HCT116 (cell line): ENCODE measurements around the gene CDK11B. TPM values are rescaled to one million over a fixed set of nuclear protein-coding genes. Genes with fewer than 3 reads are reported as not detected.
A peak's percentile ranks its signal among the peaks of the same experiment; 100 is the strongest.

Source experiments
- ATAC-seq: fragments of 200-7000 bp; cut with Tn5 transposase; 2 replicates; pipeline ENCODE4 v1.9.1; 2020; ENCODE audit warnings: mild to moderate bottlenecking, moderate library complexity
- BruUV-seq: library from RNA; stranded (reverse); fragments of 400-500 nt; replicated peaks from 2 replicates; lab custom pipeline; 2021; lab: Mats Ljungman, UMichigan
- CTCF ChIA-PET: fragments of 300-600 bp; sonication (Branson Sonifier 250); formaldehyde crosslinking; loops from one replicate; lab custom pipeline; 2021; ENCODE audit warnings: antibody characterized with exemption; lab: Charles Lee
- POLR2A ChIA-PET: fragments of 300-600, 350-600 bp; sonication (Branson Sonifier 250); formaldehyde crosslinking; loops from one replicate; lab custom pipeline; 2021; ENCODE audit warnings: antibody characterized with exemption; lab: Charles Lee
- RAD21 ChIA-PET, 2 experiments: fragments of 300-600 bp; sonication (Branson Sonifier 250); formaldehyde crosslinking; loops; one replicate each; lab custom pipeline; 2023; ENCODE audit warnings: low total read pairs in 2 of 2; ENCODE audit not compliant: uncharacterized antibody in 2 of 2, unreplicated experiment in 2 of 2, low non-redundant PET in 1 of 2; lab: Charles Lee
- DNase-seq: peaks from one replicate; pipeline ENCODE4 v3.0.0-alpha.2; 2010; ENCODE audit warnings: low read depth, low spot score
- H2AFZ ChIP-seq: fragments of 200-600 bp; shearing (Covaris generic), sonication (generic); 2 replicates; pipeline ENCODE4 v1.6.1; 2017; ENCODE audit warnings: low read depth, mixed run types, mixed read lengths, antibody characterized with exemption, low read length; ENCODE audit not compliant: poor library complexity, severe bottlenecking
- H3K27ac ChIP-seq: 2 replicates; pipeline ENCODE4 v1.5.1; 2012; ENCODE audit warnings: low read depth, low read length
- H3K27me3 ChIP-seq: fragments of 200-600 bp; sonication (generic); 2 replicates; pipeline ENCODE4 v1.6.1; 2016; ENCODE audit warnings: mixed run types, low read length, mixed read lengths; ENCODE audit not compliant: insufficient read depth
- H3K36me3 ChIP-seq, 2 experiments: fragments of 200-500 bp in 1 of 2; fragments of 200-600 bp in 1 of 2; sonication (Bioruptor generic) in 1 of 2; sonication (generic) in 1 of 2; 2 replicates each; pipeline versions ENCODE4 v1.5.1 to v1.6.1; 2014 to 2016; ENCODE audit warnings: low read length in 2 of 2, inconsistent platforms in 1 of 2, mixed read lengths in 1 of 2, mixed run types in 1 of 2; ENCODE audit not compliant: insufficient read depth in 2 of 2, control insufficient read depth in 1 of 2
- H3K4me1 ChIP-seq, 2 experiments: fragments of 200-600 bp in 1 of 2; sonication (generic) in 1 of 2; 2 replicates each; pipeline versions ENCODE4 v1.5.1 to v1.6.1; 2012 to 2017; ENCODE audit warnings: low read length in 2 of 2, inconsistent platforms in 1 of 2, mild to moderate bottlenecking in 1 of 2, mixed read lengths in 1 of 2, mixed run types in 1 of 2, moderate library complexity in 1 of 2; ENCODE audit not compliant: insufficient read depth in 2 of 2, control insufficient read depth in 1 of 2
- H3K4me2 ChIP-seq: fragments of 200-600 bp; sonication (generic); 2 replicates; pipeline ENCODE4 v1.6.1; 2017; ENCODE audit warnings: mixed run types, low read length, mixed read lengths
- H3K4me3 ChIP-seq, 2 experiments: fragments of 200-600 bp in 1 of 2; sonication (generic) in 1 of 2; replicated peaks in 1 of 2; 2 replicates each; pipeline ENCODE4 v1.5.1; 2011 to 2016; ENCODE audit warnings: low read length in 2 of 2, control low read depth in 1 of 2, low read depth in 1 of 2, mild to moderate bottlenecking in 1 of 2, mixed read lengths in 1 of 2, mixed run types in 1 of 2
- H3K79me2 ChIP-seq: fragments of 200-600 bp; sonication (generic); 2 replicates; pipeline ENCODE4 v1.6.1; 2017; ENCODE audit warnings: mild to moderate bottlenecking, mixed run types, low read length, moderate library complexity, mixed read lengths; ENCODE audit not compliant: insufficient read depth
- H3K9ac ChIP-seq: fragments of 200-600 bp; sonication (generic); 2 replicates; pipeline ENCODE4 v1.6.1; 2016; ENCODE audit warnings: low read length, mixed read lengths
- H3K9me2 ChIP-seq: fragments of 200-600 bp; sonication (generic), shearing (Covaris generic); 2 replicates; pipeline ENCODE4 v1.6.1; 2017; ENCODE audit warnings: mixed run types, mild to moderate bottlenecking, moderate library complexity; ENCODE audit not compliant: insufficient read depth
- H3K9me3 ChIP-seq, 2 experiments: fragments of 200-500 bp in 1 of 2; fragments of 200-600 bp in 1 of 2; sonication (Bioruptor generic) in 1 of 2; sonication (generic) in 1 of 2; 2 replicates each; pipeline ENCODE4 v1.6.1; 2014 to 2017; ENCODE audit warnings: low read length in 2 of 2, mixed read lengths in 2 of 2, inconsistent platforms in 1 of 2, low read depth in 1 of 2, mild to moderate bottlenecking in 1 of 2, mixed run types in 1 of 2, moderate library complexity in 1 of 2; ENCODE audit not compliant: control insufficient read depth in 1 of 2, insufficient read depth in 1 of 2
- H4K20me1 ChIP-seq: fragments of 200-600 bp; sonication (generic), shearing (Covaris generic); 2 replicates; pipeline ENCODE4 v1.6.1; 2017; ENCODE audit warnings: mixed run types, mild to moderate bottlenecking, moderate library complexity; ENCODE audit not compliant: insufficient read depth
- CTCF ChIP-seq, 3 experiments: fragments of 200-600 bp in 1 of 3; sonication (generic) in 1 of 3; IDR thresholded peaks in 2 of 3; conservative IDR thresholded peaks in 1 of 3; 2 replicates each; pipeline ENCODE4 v1.5.1; 2012 to 2017; ENCODE audit warnings: low read depth in 2 of 3, low read length in 2 of 3, antibody characterized with exemption in 1 of 3, borderline replicate concordance in 1 of 3, control low read depth in 1 of 3, mild to moderate bottlenecking in 1 of 3, mixed read lengths in 1 of 3, mixed run types in 1 of 3, moderate library complexity in 1 of 3; ENCODE audit not compliant: insufficient read depth in 1 of 3
- EGR1 ChIP-seq: IDR thresholded peaks from 2 replicates; pipeline ENCODE4 v1.6.1; 2012; ENCODE audit warnings: low read depth
- ELF1 ChIP-seq: IDR thresholded peaks from 2 replicates; pipeline ENCODE4 v1.6.1; 2012; ENCODE audit warnings: low read depth, borderline replicate concordance
- EZH2phosphoT487 ChIP-seq: fragments of 200-600 bp; IDR thresholded peaks from 2 replicates; pipeline ENCODE4 v1.6.1; 2018; ENCODE audit warnings: antibody characterized with exemption, borderline replicate concordance
- REST ChIP-seq: IDR thresholded peaks from 2 replicates; pipeline ENCODE4 v1.6.1; 2012; ENCODE audit warnings: low read depth
- SP1 ChIP-seq: IDR thresholded peaks from 2 replicates; pipeline ENCODE4 v1.6.1; 2012; ENCODE audit warnings: low read depth
- TCF7L2 ChIP-seq: IDR thresholded peaks from 2 replicates; pipeline ENCODE4 v1.7.0; 2011; ENCODE audit warnings: borderline replicate concordance, inconsistent platforms; ENCODE audit not compliant: insufficient read depth, insufficient read length; ENCODE audit errors: extremely low read depth
- YY1 ChIP-seq: IDR thresholded peaks from 2 replicates; pipeline ENCODE4 v1.6.1; 2011; ENCODE audit warnings: low read length, low read depth, moderate library complexity, mild to moderate bottlenecking; ENCODE audit not compliant: insufficient replicate concordance; ENCODE audit errors: extremely low read depth
- ZFX ChIP-seq: fragments of 450-650 bp; IDR thresholded peaks from 2 replicates; pipeline ENCODE4 v1.6.1; 2017
- intact Hi-C: fragments of 100-400 bp; cut with micrococcal nuclease; formaldehyde crosslinking; loops from 2 replicates; pipeline ENCODE4 v1.10.0; 2022
- total RNA-seq: library from RNA; stranded (reverse); gene quantifications from one replicate; pipeline ENCODE4 v1.2.1, GENCODE V29; 2021; ENCODE audit not compliant: unreplicated experiment

Gene CDK11B
- total RNA-seq, 1 experiment from 2014 or later, result 31.5 TPM

GRCh38 chr1:1616838-1617237, 42.0 kb downstream of the CDK11B start:
- Histone ChIP-seq H3K4me2 (peak overlapping the region; percentile 97), H3K9me2 (no peaks in the 10 kb centered on the region), H3K4me1 (peaks cover 11 to 29% of the 10 kb centered on the region in 2 experiments; a peak in 3 of 4 replicates), H3K27ac (peak overlapping the region; percentile 100), H2AFZ (no peak overlapping the region), H3K36me3 (peaks cover 0 to 3% of the 10 kb centered on the region in 2 experiments; a peak in 1 of 4 replicates), H4K20me1 (0 out of 2 replicates have a peak, but pooled peaks cover 3% of the 10 kb centered on the region), H3K9ac (peak overlapping the region; percentile 90), H3K9me3 (no peaks in the 10 kb centered on the region), H3K4me3 (peak overlapping the region; percentile 85 to 86), H3K27me3 (no peaks in the 10 kb centered on the region), H3K79me2 (peaks cover 9% of the 10 kb centered on the region; the same call in 1 of the 2 replicates)
- ChIA-PET CTCF (no interaction called here), POLR2A (interaction anchor here (2.2 to 3.3 kb wide), 2 partner anchors 12 kb away, joined by 6 to 15 read pairs; no protein-coding TSS in a partner anchor), RAD21 (no interaction called here)
- intact Hi-C loops, result loop anchor here (10.0 kb wide), 1 partner anchor 272 kb away; the partner anchor contains the start of gene DVL1
- no TSS peak for BruUV-seq
- DNase-seq (no peak), ATAC-seq (no peak)
- no peak for TF ChIP-seq CTCF (IDR thresholded peaks at IDR 0.05 in 2 of 3, conservative IDR thresholded peaks at IDR 0.05 in 1 of 3; ENCODE audit: borderline replicate concordance in 1 of 3, insufficient read depth in 1 of 3, low read depth in 2 of 3, low read length in 2 of 3)
- TF ChIP-seq ELF1, result no peak
- no peak for TF ChIP-seq SP1
- TF ChIP-seq EZH2phosphoT487, result no peak
- no peak for TF ChIP-seq EGR1
- no peak for TF ChIP-seq ZFX
- TF ChIP-seq REST, result no peak
- no peak for TF ChIP-seq YY1
- TF ChIP-seq TCF7L2, result no peak
